Measurements from ENCODE around the gene LY6G6F.

LY6G6F gene

GRCh38 chr6:31723980-31724691 lies 17.5 kb downstream of the LY6G6F start:
- no peak for DNase-seq (ENCODE audit: low read depth)

GRCh38 chr6:31725502-31726350 lies 19.1 kb downstream of the LY6G6F start:
- no peak for DNase-seq (ENCODE audit: low read depth)

DNA sequence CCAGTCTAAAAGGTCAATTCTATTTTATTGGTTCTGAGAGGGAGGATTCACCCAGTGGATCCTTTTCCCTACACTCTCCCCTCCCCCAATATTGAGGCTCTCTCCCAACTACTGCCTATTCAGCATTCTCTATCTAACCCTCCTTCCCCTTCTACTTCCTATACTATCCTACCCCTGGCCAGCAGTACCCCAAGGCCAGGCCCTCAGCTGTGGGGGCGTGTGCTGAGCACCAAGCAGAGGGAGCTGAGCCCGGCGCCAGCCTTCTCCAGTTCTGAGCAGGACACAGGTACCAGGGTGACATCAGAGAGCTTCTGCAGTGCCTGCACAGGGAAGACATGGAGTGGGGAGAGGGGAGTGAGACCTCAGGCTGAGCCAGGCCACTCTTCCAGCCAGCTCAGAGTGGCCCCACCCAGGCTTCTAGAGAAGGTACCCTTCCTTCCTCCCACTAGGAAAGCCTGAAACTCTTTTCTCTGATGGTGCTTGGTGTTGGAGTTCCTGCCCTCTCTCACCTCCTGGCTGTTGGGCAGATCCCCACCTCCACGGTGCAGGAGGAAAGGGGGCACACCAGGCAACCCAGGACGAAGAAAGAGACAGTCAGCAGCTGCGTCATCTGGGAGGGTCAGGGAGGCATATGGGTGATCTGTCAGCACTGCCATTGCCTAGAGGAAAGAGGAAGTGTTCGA lies 20.5 kb downstream of the LY6G6F start:
- no peak for DNase-seq (ENCODE audit: low read depth)

DNA sequence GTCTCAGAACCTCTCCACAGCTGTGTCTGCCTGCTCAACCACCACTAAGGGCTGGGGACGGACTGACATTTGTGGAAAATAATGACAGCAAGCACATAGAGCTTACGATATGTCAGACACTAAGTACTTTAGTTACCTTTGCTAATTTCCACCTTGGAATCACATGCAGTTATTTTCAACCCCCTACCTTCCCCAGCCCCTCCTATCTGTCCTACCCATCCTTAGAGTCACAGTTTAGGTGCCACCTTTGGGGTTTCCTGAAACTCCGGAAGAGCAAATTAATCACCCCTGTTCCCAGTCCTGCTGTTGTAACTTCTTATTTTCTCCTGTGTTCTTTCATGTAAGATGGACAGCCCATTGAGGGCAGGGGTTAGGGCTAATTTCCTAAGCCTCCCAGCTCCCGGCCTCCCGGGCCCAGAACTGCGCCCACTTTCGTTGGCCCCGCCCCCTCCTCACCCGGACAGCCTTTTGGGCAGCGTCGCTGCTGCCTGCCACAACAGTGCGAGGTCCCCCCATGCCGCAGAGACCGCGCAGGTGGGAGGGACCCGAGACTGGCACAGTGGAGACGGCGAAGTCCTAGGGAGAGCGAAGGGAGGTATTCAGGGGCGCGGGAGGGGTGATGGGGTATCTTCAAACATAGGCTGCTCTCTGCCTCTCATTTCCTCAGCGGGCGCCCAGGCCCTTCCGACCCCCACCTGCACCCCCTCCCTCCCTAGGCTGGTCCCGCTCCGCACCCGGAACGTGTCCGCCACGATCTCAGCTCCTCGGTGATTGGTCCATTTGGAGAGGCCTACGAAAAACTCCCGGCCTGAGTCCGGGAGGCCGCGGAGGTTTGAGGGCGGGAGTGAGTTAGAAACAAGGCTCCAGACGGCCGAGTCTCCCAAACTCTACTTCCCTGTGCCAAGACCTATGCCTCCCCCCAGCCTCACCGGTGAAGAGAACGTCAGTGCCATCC lies 21.3 kb downstream of the LY6G6F start:
- no peak for DNase-seq (ENCODE audit: low read depth)

- no peak for DNase-seq (ENCODE audit: low read depth)
Measured at GRCh38 chr6:31728767-31729514, 22.3 kb downstream of the LY6G6F start, which contains the start of gene DDAH2. Gene DDAH2, minus strand, starts transcription at chr6:31729299. Its CDS starts 138 bp downstream, at chr6:31729161.

DNA sequence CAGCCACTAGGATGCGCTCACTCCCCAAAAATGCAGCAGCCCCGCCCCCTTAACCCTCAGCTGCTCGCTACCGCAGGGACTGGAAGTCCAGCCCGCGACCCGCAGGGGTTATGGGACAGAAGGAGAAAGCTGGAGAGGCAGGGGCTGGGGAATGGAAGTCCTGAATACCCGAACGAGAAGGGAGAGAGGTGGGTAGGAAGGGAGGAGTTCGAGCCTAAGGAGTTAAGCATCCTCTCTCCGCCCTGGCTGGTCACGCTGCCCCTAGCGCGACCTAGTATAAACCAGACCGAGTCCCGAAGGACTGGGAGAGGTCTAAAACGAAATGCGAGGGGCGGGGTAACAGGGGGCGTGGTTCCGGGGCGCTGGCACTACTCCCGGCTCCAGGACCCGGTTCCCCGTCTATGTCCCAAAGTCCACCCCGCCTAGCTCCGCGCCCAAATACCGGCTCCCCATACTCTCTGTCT lies 22.9 kb downstream of the LY6G6F start:
- DNase-seq (ENCODE audit: low read depth), result peak; percentile 74

DNA sequence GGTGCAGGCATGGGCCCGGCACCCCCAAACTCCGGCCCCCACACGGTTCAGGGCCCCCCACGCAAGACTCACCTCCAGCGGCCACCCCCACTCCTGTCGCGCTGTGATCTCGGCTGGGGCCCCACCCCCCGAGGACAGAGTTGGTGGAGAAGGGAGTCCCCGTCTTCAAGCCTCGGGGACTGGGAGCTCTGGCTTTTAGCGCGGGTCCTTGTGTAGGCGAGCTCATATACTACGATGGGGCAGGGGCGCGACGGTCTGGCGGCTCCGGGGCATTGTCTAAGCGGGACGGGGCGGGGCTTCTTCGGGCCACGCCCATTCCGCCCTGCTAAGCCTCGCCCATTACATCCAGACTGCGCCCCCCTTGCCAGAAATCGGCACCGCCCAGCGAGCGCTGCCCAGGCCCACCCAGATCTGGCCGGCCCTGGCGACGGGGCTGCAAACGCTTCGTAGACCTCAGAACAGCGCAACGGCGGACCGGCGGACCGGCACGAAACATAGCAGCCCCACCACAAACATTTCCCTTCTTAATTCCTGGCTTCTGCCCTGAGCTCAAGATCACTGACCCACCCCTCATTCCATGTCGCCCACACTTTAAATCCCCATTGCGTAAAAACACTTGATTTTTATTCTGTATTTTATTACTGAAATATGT lies 23.4 kb downstream of the LY6G6F start:
- DNase-seq (ENCODE audit: low read depth), result peak; percentile 64

GRCh38 chr6:31730631-31731086 lies 24.0 kb downstream of the LY6G6F start:
- no peak for DNase-seq (ENCODE audit: low read depth)

DNA sequence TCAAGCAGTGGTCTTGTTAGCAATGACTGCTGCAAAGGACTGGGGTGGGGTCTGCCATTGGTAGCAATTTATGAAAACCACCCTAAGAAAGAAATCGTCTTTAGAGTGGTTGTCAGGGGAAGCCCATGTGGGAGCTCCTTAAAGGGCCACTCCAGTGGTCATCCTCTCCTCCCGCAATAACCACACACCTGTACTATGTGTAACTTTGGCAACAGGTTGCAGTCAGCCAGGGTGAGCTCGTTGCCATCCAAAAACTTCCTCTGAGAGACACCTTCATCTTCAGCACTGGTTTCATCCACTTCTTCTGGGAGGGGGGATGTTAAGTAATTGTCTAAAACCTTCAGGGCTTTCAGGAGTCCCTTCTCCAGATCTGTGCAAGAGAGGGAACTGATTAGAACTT lies 25.4 kb downstream of the LY6G6F start:
- DNase-seq (ENCODE audit: low read depth), result no peak

- DNase-seq (ENCODE audit: low read depth), result no peak
Measured at GRCh38 chr6:31733734-31734133, 27.1 kb downstream of the LY6G6F start.

DNA sequence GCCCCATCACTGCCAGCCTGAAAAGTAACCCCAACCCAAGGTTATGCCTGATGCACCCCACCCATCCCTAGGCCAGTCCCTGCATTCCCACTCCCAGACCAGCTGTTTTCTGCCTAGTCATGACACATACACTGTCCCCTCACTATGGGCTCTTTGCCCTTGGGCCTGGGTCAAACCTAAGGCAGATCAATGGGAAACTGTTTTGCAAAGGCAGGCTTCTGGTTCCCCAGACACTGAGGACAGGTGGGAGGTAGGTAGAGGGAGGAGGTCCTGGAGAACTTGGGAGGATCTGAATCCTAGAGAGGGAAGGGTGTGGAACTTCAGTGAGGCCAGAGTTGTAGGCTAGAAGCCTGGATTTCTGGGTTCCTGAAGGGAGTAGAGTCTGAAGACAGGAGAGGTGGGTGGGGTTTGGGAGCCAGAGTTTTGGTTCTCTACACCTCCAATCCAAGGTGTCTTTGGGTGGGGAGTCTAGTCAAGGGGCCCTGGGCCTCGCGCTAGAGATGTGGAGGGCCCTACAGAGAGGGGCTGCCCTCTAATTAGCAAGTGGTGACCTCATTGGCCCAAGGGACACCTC lies 27.7 kb downstream of the LY6G6F start:
- no peak for DNase-seq (ENCODE audit: low read depth)

- DNase-seq (ENCODE audit: low read depth), result no peak
Measured at GRCh38 chr6:31734821-31735406, 28.2 kb downstream of the LY6G6F start.

GRCh38 chr6:31736021-31736767 lies 29.5 kb downstream of the LY6G6F start, which contains the start of gene CLIC1:
Gene CLIC1, minus strand, starts transcription at chr6:31736530. Its CDS starts 230 bp downstream, at chr6:31736300.
- peak; percentile 78 for DNase-seq (ENCODE audit: low read depth)

DNA sequence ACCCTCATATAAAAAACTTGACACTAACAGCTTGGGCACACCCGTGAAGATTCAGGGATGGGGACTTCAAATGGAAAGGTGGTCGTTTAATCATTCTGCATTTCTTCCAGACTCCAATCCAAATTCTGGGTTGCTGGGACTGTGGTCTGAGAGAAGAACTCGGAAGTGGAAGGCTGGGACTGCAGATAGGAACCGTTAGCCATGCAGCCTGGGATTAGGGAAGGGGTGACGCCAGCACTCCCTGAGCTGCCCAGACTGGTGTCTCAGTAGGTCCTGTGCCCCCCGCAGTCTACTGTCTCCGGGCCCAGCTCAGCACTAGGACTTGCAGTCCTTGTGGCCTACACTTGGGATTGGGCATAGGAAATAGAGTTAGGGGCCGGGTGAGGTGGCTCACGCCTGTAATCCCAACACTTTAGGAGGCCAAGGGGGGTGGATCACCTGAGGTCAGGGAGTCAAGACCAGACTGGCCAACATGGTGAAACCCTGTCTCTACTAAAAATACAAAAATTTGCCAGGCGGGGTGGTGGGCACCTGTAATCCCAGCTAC lies 30.2 kb downstream of the LY6G6F start:
- DNase-seq (ENCODE audit: low read depth), result no peak

- DNase-seq (ENCODE audit: low read depth), result no peak
Measured at GRCh38 chr6:31737315-31737990, 30.8 kb downstream of the LY6G6F start.

- peak; percentile 50 for DNase-seq (ENCODE audit: low read depth)
Measured at GRCh38 chr6:31737991-31738979, 31.6 kb downstream of the LY6G6F start.

Data from activated T-cell treated with anti-CD3 and anti-CD28 coated beads for 48 hours (primary cell).